ENCODE data around the gene USP2.

USP2 gene

DNA sequence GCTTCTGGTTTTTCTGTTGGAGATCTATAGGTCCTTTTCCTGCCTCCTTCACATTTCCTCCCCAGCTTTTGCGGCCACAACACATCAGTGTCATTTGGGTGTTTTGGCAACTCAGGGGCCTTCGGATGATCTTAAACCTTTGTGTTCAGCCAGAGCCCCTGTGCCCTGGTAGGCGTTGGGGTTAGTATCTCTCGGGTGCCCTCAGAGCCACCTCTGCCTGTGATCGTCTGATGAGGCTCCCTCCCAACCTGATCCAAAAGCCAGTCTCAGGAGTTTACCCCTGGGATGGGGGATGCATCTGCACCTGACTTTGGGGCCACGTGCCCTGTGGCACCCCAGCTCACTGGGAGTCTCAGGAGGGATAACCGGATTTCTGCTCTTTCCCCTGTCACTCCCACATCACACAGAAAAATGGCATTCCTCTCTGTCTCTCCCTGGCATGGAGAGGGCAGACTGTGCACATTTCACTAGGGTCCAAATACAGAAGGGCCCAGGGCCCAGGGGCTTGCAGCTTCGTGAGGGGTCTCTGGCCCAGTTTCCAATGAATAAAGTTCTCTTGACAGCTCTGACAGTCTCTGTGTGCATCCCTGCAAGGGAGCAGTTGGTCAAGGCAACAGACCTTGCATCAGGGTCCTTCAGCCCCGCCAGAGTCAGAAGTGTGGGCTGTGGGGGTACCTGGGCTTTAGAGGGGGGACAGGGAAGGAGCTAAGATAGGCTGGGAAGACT is 44.6 kb downstream of the USP2 start:
- Histone ChIP-seq H3K79me2 (ENCODE audit: insufficient read depth, low read length) (peaks cover 6% of the 10 kb centered on the region; the same call in 1 of the 2 replicates), H3F3A (ENCODE audit: insufficient read depth) (peaks cover 4% of the 10 kb centered on the region; the same call in 1 of the 2 replicates), H3K9ac (ENCODE audit: low read length) (no peak overlapping the region), H2AFZ (ENCODE audit: low read depth, low read length, severe bottlenecking) (no peak overlapping the region), H4K20me1 (ENCODE audit: low read depth, low read length) (no peaks in the 10 kb centered on the region), H3K36me3 (ENCODE audit: low read length) (no peaks in the 10 kb centered on the region), H3K4me2 (ENCODE audit: low read depth, low read length, poor library complexity, severe bottlenecking) (no peak overlapping the region), H3K27me3 (ENCODE audit: low read length) (no peaks in the 10 kb centered on the region), H3K9me3 (ENCODE audit: insufficient read depth, low read length) (no peaks in the 10 kb centered on the region), H3K27ac (ENCODE audit: low read depth, low read length) (no peak overlapping the region), H3K4me3 (ENCODE audit: insufficient read depth, low read length, poor library complexity, severe bottlenecking) (no peak overlapping the region), H3K9me2 (replicated peaks; ENCODE audit: insufficient read depth, low read length) (no peaks in the 10 kb centered on the region)
- TF ChIP-seq, protein P1, sequence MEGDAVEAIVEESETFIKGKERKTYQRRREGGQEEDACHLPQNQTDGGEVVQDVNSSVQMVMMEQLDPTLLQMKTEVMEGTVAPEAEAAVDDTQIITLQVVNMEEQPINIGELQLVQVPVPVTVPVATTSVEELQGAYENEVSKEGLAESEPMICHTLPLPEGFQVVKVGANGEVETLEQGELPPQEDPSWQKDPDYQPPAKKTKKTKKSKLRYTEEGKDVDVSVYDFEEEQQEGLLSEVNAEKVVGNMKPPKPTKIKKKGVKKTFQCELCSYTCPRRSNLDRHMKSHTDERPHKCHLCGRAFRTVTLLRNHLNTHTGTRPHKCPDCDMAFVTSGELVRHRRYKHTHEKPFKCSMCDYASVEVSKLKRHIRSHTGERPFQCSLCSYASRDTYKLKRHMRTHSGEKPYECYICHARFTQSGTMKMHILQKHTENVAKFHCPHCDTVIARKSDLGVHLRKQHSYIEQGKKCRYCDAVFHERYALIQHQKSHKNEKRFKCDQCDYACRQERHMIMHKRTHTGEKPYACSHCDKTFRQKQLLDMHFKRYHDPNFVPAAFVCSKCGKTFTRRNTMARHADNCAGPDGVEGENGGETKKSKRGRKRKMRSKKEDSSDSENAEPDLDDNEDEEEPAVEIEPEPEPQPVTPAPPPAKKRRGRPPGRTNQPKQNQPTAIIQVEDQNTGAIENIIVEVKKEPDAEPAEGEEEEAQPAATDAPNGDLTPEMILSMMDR (IDR thresholded peaks at IDR 0.05; ENCODE audit: insufficient read depth, low read length, poor library complexity, severe bottlenecking), result no peak
- TF ChIP-seq EZH2phosphoT487 (conservative IDR thresholded peaks at IDR 0.05; ENCODE audit: low read length), result no peak

DNA sequence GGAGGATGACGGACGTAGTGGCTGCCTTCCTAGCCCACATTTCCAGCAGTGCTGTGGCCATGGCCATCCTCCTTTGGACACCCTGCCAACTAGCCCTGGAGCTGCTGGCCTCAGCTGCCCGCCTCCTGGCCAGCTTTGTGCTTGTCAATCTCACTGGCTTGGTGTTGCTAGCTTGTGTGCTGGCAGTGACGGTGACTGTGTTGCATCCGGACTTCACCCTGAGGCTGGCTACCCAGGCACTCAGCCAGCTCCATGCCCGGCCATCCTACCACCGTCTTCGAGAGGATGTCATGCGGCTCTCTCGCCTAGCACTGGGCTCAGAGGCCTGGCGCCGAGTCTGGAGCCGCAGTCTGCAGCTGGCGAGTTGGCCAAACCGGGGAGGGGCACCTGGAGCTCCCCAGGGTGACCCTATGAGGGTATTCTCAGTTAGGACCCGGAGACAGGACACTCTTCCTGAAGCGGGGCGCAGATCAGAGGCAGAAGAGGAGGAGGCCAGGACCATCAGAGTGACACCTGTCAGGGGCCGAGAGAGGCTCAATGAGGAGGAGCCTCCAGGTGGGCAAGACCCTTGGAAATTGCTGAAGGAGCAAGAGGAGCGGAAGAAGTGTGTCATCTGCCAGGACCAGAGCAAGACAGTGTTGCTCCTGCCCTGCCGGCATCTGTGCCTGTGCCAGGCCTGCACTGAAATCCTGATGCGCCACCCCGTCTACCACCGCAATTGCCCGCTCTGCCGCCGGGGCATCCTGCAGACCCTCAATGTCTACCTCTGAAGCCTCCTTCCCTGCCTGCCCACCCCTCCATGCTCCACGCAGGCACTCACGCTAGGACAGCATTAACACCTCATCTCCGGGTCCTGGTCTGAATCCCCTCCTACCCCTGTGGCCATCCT is 45.6 kb downstream of the USP2 start:
- no peak overlapping the region for H3K4me3 ChIP-seq (ENCODE audit: insufficient read depth, low read length, poor library complexity, severe bottlenecking)
- TF ChIP-seq EZH2phosphoT487 (conservative IDR thresholded peaks at IDR 0.05; ENCODE audit: low read length), result no peak
- TF ChIP-seq, protein P1 (IDR thresholded peaks at IDR 0.05; ENCODE audit: insufficient read depth, low read length, poor library complexity, severe bottlenecking), result no peak
- no peak overlapping the region for H3K27ac ChIP-seq (ENCODE audit: low read depth, low read length)
- no peaks in the 10 kb centered on the region for H3K9me3 ChIP-seq (ENCODE audit: insufficient read depth, low read length)
- no peak overlapping the region for H3K4me2 ChIP-seq (ENCODE audit: low read depth, low read length, poor library complexity, severe bottlenecking)
- no peaks in the 10 kb centered on the region for H3K9me2 ChIP-seq (replicated peaks; ENCODE audit: insufficient read depth, low read length)
- peaks cover 4% of the 10 kb centered on the region; the same call in 1 of the 2 replicates for H3F3A ChIP-seq (ENCODE audit: insufficient read depth)
- H3K27me3 ChIP-seq (ENCODE audit: low read length), result no peaks in the 10 kb centered on the region
- H3K9ac ChIP-seq (ENCODE audit: low read length), result no peak overlapping the region
- no peaks in the 10 kb centered on the region for H3K36me3 ChIP-seq (ENCODE audit: low read length)
- H4K20me1 ChIP-seq (ENCODE audit: low read depth, low read length), result no peaks in the 10 kb centered on the region
- no peak overlapping the region for H2AFZ ChIP-seq (ENCODE audit: low read depth, low read length, severe bottlenecking)
- H3K79me2 ChIP-seq (ENCODE audit: insufficient read depth, low read length), result peaks cover 6% of the 10 kb centered on the region; the same call in 1 of the 2 replicates

DNA sequence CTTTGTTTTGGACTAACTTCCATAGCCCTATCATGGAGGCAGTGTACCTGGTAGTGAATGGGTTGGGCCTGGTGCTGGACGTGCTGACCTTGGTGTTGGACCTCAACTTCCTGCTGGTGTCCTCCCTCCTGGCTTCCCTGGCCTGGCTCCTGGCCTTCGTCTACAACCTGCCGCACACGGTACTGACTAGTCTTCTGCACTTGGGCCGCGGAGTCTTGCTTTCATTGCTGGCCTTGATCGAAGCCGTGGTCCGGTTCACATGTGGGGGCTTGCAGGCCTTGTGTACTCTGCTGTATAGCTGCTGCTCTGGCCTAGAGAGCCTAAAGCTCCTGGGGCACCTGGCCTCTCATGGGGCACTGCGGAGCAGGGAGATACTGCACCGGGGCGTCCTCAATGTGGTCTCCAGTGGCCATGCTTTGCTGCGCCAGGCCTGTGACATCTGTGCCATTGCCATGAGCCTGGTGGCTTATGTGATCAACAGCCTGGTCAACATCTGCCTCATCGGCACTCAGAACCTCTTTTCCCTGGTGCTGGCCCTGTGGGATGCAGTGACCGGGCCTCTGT is 46.3 kb downstream of the USP2 start:
- TF ChIP-seq, protein P1 (IDR thresholded peaks at IDR 0.05; ENCODE audit: insufficient read depth, low read length, poor library complexity, severe bottlenecking), result no peak
- no peak for TF ChIP-seq EZH2phosphoT487 (conservative IDR thresholded peaks at IDR 0.05; ENCODE audit: low read length)
- Histone ChIP-seq H3K9me3 (ENCODE audit: insufficient read depth, low read length) (no peaks in the 10 kb centered on the region), H3K4me3 (ENCODE audit: insufficient read depth, low read length, poor library complexity, severe bottlenecking) (peak overlapping the region; percentile 50), H3K9ac (ENCODE audit: low read length) (peak overlapping the region; percentile 74), H3K4me2 (ENCODE audit: low read depth, low read length, poor library complexity, severe bottlenecking) (peak overlapping the region; percentile 54), H4K20me1 (ENCODE audit: low read depth, low read length) (no peaks in the 10 kb centered on the region), H3K79me2 (ENCODE audit: insufficient read depth, low read length) (peaks cover 6% of the 10 kb centered on the region; the same call in 1 of the 2 replicates), H3F3A (ENCODE audit: insufficient read depth) (peaks cover 4% of the 10 kb centered on the region; the same call in 1 of the 2 replicates), H3K27me3 (ENCODE audit: low read length) (no peaks in the 10 kb centered on the region), H3K9me2 (replicated peaks; ENCODE audit: insufficient read depth, low read length) (no peaks in the 10 kb centered on the region), H3K27ac (ENCODE audit: low read depth, low read length) (peak overlapping the region; percentile 21; the same call in 1 of the 2 replicates), H2AFZ (ENCODE audit: low read depth, low read length, severe bottlenecking) (no peak overlapping the region), H3K36me3 (ENCODE audit: low read length) (no peaks in the 10 kb centered on the region)
